Spleen (tissue), 11 donors: ENCODE data around the gene STAU1. TPM values are rescaled to one million over a fixed set of nuclear protein-coding genes. Genes with fewer than 3 reads are reported as not detected.

Experiments used
- DNase-seq: peaks from one replicate; pipeline ENCODE4 v3.0.0-alpha.2; 2020
- H3K27ac ChIP-seq, 8 donors: fragments of 200-600 bp; sonication (generic) in 7 of 8; 1 replicate in 4 of 8; 2 replicates in 4 of 8; pipeline versions ENCODE4 v1.5.0 to v1.8.0; 2016 to 2021; ENCODE audit warnings: inconsistent platforms in 4 of 8, mild to moderate bottlenecking in 4 of 8, moderate library complexity in 1 of 8
- H3K27me3 ChIP-seq, 7 donors: fragments of 200-600 bp; sonication (generic) in 6 of 7; replicated peaks in 1 of 7; 1 replicate in 4 of 7; 2 replicates in 3 of 7; pipeline versions ENCODE4 v1.5.0 to v1.8.0; 2016 to 2021; ENCODE audit warnings: inconsistent platforms in 3 of 7, mild to moderate bottlenecking in 1 of 7
- H3K36me3 ChIP-seq, 6 donors: fragments of 200-600 bp; sonication (generic) in 5 of 6; 1 replicate in 4 of 6; 2 replicates in 2 of 6; pipeline versions ENCODE4 v1.5.0 to v1.8.0; 2016 to 2021; ENCODE audit warnings: inconsistent platforms in 2 of 6
- H3K4me1 ChIP-seq, 6 donors: fragments of 200-600 bp; sonication (generic) in 5 of 6; 1 replicate in 3 of 6; 2 replicates in 3 of 6; pipeline versions ENCODE4 v1.5.0 to v1.8.0; 2016 to 2021; ENCODE audit warnings: inconsistent platforms in 3 of 6
- H3K4me3 ChIP-seq, 8 donors: fragments of 200-600 bp; sonication (generic) in 7 of 8; 1 replicate in 4 of 8; 2 replicates in 4 of 8; pipeline versions ENCODE4 v1.5.0 to v1.8.0; 2016 to 2021; ENCODE audit warnings: inconsistent platforms in 4 of 8, mild to moderate bottlenecking in 4 of 8, moderate library complexity in 2 of 8
- H3K9me3 ChIP-seq, 8 donors: fragments of 200-600 bp; sonication (generic) in 7 of 8; 1 replicate in 4 of 8; 2 replicates in 4 of 8; pipeline versions ENCODE4 v1.5.0 to v1.8.0; 2016 to 2021; ENCODE audit warnings: inconsistent platforms in 4 of 8
- CTCF ChIP-seq, 11 experiments: fragments of 200-600 bp in 7 of 11; fragments of 450-650 bp in 4 of 11; sonication (generic) in 4 of 11; IDR thresholded peaks in 8 of 11; conservative IDR thresholded peaks in 3 of 11; 1 replicate in 7 of 11; 2 replicates in 4 of 11; pipeline versions ENCODE4 v1.4.0 to v1.8.0; 2016 to 2021; ENCODE audit warnings: antibody characterized with exemption in 11 of 11, inconsistent platforms in 4 of 11, mild to moderate bottlenecking in 1 of 11
- POLR2A ChIP-seq, 3 donors: fragments of 450-650 bp; IDR thresholded peaks; one replicate each; pipeline ENCODE4 v1.5.1; 2017; ENCODE audit warnings: antibody characterized with exemption in 3 of 3, mild to moderate bottlenecking in 1 of 3
- POLR2AphosphoS5 ChIP-seq, 3 donors: sonication (generic); formaldehyde crosslinking; IDR thresholded peaks; one replicate each; pipeline ENCODE4 v1.5.1; 2017; ENCODE audit warnings: antibody characterized with exemption in 3 of 3
- WGBS, 5 donors: extraction: QIAGEN DNeasy Blood & Tissue Kit in 3 of 5; methylation state at CpG; one replicate each; pipeline versions ENCODE4 v1.1.5 to v1.1.7; 2013 to 2018; 5-methylcytosine and 5-hydroxymethylcytosine counted together
- intact Hi-C: fragments of 100-400 bp; cut with DNase I; formaldehyde crosslinking; loops from one replicate; pipeline ENCODE4 v1.15.0; 2023; ENCODE audit warnings: low total_unique reads
- polyA plus RNA-seq, 3 donors: library from polyadenylated mRNA; stranded (reverse); fragments of 200-250 nt; gene quantifications; one replicate each; pipeline ENCODE4 v1.2.1, GENCODE V29; 2013
- total RNA-seq, 7 donors: library from RNA; depleted of rRNA in 3 of 7; stranded (reverse); fragments of >200 nt in 3 of 7; fragmentation: NEBNext Ultra II Directional in 4 of 7; extraction: Animal tissue kit (Norgen Biotek cat#: 25700) in 4 of 7; gene quantifications; one replicate each; pipeline versions ENCODE4 v1.1.0 to v1.2.1, GENCODE V29; 2016 to 2021
- donor health status: healthy with polysubstance abuse.
- donor health status: DM: no; HTN: no; CAD: no; lungs with moderate emphysema.
- donor health status: DM: no; HTN: no; CAD: no.
- donor health status: Bipolar disorder and iron deficiency.
- donor health status: healthy.
- donor health status: DM: no; HTN: no; CAD: no.
- donor health status: DM: yes; HTN: yes; CAD: no.

STAU1 gene
- total and polyA plus RNA-seq, 10 donors, result 18.5 to 76.9 (median 59.5) TPM

GRCh38 chr20:49215232-49215631, 27.1 kb upstream of the STAU1 start:
- intact Hi-C loops, result no loop called here
- Histone ChIP-seq H3K27me3 (no peaks in the 10 kb centered on the region), H3K4me1 (peaks cover 3 to 27% (median 17%) of the 10 kb centered on the region in 6 donors), H3K27ac (no peak overlapping the region), H3K36me3 (no peaks in the 10 kb centered on the region), H3K9me3 (peaks cover 0 to 12% (median 7%) of the 10 kb centered on the region in 8 donors), H3K4me3 (no peak overlapping the region)
- TF ChIP-seq POLR2A (IDR thresholded peaks at IDR 0.05), result no peak
- TF ChIP-seq CTCF (IDR thresholded peaks at IDR 0.05 in 8 of 11, conservative IDR thresholded peaks at IDR 0.05 in 3 of 11), result no peak
- no peak for TF ChIP-seq POLR2AphosphoS5 (IDR thresholded peaks at IDR 0.05)
- no peak for DNase-seq
- 80 to 96% (median 93%) methylated on average over 3 of the region's 3 CpGs for WGBS, 5 donors

- intact Hi-C loops, result no loop called here
- H3K36me3 ChIP-seq, result no peaks in the 10 kb centered on the region
- peaks cover 0 to 20% (median 12%) of the 10 kb centered on the region in 6 donors for H3K4me1 ChIP-seq
- no peaks in the 10 kb centered on the region for H3K27me3 ChIP-seq
- no peak for TF ChIP-seq CTCF (IDR thresholded peaks at IDR 0.05 in 8 of 11, conservative IDR thresholded peaks at IDR 0.05 in 3 of 11)
- H3K27ac ChIP-seq, result no peak overlapping the region
- no peak for DNase-seq
- peaks cover 0 to 19% (median 14%) of the 10 kb centered on the region in 8 donors for H3K9me3 ChIP-seq
- no peak overlapping the region for H3K4me3 ChIP-seq
Measured at GRCh38 chr20:49214571-49214970, 26.4 kb upstream of the STAU1 start.

GRCh38 chr20:49210757-49211110, 22.6 kb upstream of the STAU1 start:
- Histone ChIP-seq H3K27me3 (no peaks in the 10 kb centered on the region), H3K9me3 (peaks cover 0 to 19% (median 15%) of the 10 kb centered on the region in 8 donors), H3K36me3 (no peaks in the 10 kb centered on the region), H3K4me1 (no peaks in the 10 kb centered on the region), H3K4me3 (no peak overlapping the region), H3K27ac (no peak overlapping the region)
- intact Hi-C loops, result no loop called here
- TF ChIP-seq POLR2AphosphoS5 (IDR thresholded peaks at IDR 0.05), result no peak
- TF ChIP-seq CTCF (IDR thresholded peaks at IDR 0.05 in 8 of 11, conservative IDR thresholded peaks at IDR 0.05 in 3 of 11), result no peak
- no peak for TF ChIP-seq POLR2A (IDR thresholded peaks at IDR 0.05)
- DNase-seq, result no peak
- 94 to 100% (median 98%) methylated on average over 1 of the region's 1 CpG for WGBS, 5 donors

GRCh38 chr20:49210101-49210756, 22.1 kb upstream of the STAU1 start:
- intact Hi-C loops, result no loop called here
- Histone ChIP-seq H3K27me3 (no peaks in the 10 kb centered on the region), H3K27ac (no peak overlapping the region), H3K4me1 (no peaks in the 10 kb centered on the region), H3K4me3 (no peak overlapping the region), H3K9me3 (peaks cover 0 to 19% (median 15%) of the 10 kb centered on the region in 8 donors), H3K36me3 (no peaks in the 10 kb centered on the region)
- DNase-seq, result no peak
- TF ChIP-seq POLR2AphosphoS5 (IDR thresholded peaks at IDR 0.05) (no peak), POLR2A (IDR thresholded peaks at IDR 0.05) (no peak), CTCF (IDR thresholded peaks at IDR 0.05 in 8 of 11, conservative IDR thresholded peaks at IDR 0.05 in 3 of 11) (no peak)
- WGBS, 5 donors, result 88 to 91% (median 89%) methylated on average over 1 of the region's 1 CpG
